ENCODE measurements around the gene SOHLH1. TPM values are rescaled to one million over a fixed set of nuclear protein-coding genes. Genes with fewer than 3 reads are reported as not detected.
A peak's percentile ranks its signal among the peaks of the same experiment; 100 is the strongest.

The SOHLH1 gene
- total RNA-seq, 1 experiment from 2014 or later: not detected

DNA sequence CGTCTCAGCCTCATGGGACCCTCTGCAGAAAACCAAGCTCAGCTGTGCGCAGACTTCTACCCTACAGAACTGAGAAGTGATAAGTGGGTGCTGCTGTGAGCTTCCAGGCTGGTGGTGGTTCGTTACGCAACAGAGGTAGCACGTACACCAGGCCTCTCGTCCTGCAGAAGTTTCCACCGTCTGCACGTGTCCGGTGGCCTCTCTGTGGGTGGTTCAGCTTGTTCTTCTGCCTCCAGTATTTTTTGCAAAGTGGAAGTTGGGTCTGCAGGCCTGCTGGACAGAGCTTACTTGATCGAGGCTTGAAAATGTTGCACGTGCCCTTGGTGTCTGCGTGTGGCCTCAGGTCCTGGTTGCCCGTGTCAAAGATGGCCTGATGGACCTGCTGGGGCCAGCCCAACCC lies 30.2 kb upstream of the SOHLH1 start:
- DNase-seq (ENCODE audit: low read depth): no peak

DNA sequence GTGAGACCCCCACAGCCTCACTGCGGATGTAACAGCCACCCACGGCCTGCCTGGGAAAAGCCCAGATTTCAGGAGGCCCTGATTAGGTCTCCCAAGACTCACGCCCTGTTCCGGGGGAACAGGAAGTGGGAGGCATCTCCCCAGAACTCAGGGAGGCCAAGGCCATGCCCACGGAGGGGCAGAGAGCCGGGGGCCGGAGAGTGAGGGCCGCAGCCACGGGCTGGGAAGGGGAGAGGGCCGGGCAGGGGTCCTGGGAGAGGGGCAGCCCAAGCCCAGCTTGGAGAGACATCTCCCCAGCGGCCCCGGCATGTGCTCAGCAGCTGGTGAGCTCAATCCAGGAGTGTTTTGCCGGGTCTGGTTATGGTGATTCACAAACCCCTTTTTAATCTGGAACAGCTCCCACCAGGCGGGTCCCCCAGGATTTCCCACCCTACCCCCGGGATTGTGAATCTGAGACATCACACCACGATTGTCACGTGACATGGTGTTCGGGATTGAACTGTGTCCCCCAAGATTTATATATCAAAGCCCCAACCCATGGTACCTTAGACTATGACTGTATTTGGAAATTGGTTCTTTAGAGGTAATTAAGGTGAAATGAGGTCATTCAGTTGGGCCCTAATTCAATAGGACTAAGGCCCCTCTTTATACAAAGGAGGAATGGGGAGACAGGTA lies 29.3 kb upstream of the SOHLH1 start:
- DNase-seq (ENCODE audit: low read depth): no peak

- no peak for DNase-seq (ENCODE audit: low read depth)
Measured at GRCh38 chr9:135727257-135727875, 28.1 kb upstream of the SOHLH1 start.

DNA sequence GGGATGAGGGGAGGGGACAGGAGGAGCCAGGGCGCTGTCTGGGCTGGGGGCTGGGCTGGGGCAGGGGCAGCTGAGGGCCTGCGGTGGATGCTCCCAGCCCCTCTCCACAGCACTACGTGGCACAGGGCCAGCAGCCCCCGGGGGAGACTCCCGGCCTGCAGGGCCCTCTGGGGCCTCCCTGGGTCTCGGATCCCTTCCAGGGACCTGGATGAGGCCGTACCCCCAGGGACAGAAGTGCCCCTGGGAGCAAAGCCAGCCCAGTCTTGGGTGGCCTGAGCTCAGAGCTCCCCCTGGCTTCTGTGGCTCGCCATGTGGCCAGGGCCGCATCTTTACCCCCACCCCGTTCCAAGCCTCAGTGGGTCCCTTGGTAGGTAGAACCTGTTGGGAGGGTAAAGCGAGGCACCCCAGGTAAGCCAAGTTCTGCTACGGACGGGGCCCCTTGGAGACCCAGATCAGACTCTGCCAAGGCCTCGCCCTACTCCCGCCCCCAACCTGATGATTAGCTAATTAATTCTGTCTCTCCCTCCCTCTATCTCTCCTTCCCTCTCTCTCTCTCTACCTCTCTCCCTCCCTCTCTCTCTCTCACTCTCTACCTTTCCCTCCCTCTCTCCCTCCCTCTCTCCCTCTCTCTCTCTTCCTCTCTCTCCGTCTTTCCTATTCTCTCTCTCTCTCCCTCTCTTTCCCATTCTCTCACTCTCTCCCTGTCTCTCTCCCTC lies 27.0 kb upstream of the SOHLH1 start:
- peak; percentile 35 for DNase-seq (ENCODE audit: low read depth)

- no peak for DNase-seq (ENCODE audit: low read depth)
Measured at GRCh38 chr9:135724186-135724787, 25.0 kb upstream of the SOHLH1 start.

DNA sequence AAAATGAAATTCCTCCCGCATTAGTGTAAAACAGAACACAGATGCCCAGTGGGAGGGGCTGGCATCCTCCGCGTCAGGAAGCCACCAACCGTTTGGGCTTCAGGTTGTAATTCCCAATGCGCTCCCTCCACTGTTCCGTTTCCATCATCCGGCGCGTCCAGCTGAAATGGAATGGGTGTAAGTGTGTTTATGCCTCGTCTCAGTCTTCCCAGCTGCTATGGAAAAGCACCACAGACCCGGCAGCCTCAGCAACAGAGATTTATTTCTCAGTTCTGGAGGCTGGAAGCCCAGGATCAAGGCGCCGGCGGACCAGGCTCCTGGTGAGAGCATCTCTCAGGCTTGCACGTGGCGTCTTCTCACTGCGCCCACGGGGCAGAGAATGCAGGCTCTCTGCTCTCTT lies 23.1 kb upstream of the SOHLH1 start:
- DNase-seq (ENCODE audit: low read depth): no peak

- no peak for DNase-seq (ENCODE audit: low read depth)
Measured at GRCh38 chr9:135719472-135719871, 20.2 kb upstream of the SOHLH1 start.

DNA sequence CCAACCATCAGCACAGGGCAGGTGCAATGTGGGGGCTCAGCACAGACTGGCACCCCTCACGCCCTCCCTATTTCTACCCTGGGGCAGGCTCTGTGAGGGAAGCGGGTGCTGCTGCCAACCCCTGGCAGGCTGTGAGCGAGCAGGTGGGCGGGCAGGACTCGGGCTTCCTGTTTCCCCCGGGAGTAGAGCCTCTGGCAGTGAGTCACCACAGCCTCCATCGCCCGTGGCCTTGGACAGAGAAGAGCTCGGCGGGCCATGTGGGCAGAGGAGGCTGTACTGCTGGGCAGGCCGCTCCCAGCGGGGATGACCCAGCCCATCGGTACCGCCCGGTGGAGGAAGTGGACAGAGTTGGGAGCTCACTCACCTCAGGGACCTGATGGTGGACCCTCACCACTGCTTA lies 19.3 kb upstream of the SOHLH1 start:
- peak; percentile 88 for DNase-seq (ENCODE audit: low read depth)

DNA sequence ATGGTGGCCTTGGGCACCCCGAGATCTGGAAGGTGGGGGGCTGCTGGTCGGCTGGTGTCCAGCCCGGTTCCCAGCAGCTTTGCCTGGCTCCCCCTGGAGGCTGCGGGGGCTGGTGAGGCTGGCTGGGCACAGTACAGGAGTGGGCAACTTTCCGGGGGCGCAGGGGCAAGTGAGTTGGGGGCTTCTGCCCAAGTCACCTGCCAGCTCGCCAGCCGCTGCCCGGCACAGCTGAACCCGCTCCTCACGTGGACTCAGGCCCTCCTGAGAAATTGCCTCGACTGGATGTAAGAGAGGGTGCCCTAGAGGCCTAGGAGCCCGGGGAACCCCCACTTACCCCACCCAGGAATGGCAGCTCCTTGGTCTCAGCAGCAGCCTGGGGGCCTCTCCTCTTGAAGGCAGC lies 18.1 kb upstream of the SOHLH1 start:
- DNase-seq (ENCODE audit: low read depth): no peak

GRCh38 chr9:135716045-135716444 lies 16.8 kb upstream of the SOHLH1 start:
- DNase-seq (ENCODE audit: low read depth): no peak

DNA sequence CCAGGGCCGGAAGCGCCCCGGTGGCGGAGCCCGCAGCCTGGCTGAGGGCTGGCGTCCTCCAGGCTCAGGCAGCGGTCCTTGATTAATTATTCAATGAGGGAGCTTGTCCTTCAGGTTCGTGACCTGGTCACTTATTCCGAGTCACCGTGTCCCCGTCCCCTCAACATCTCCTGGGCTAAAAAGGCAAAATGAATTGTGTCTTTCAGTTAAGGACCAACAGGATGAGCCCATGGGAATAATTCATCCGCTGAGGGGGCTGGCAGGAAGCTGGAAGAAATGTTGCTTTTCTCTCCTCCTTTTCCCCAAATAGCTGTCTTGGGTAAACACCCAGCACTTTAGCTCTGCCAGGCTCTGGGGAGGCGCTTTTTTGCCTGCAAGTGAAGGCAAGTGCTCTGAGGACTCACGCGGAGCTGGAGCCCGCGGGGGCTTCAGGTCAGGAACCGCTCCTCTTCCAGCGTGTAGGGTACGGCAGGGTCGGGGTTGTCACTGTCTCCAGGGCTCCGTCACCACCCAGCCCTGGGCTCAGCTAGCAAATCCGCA lies 15.8 kb upstream of the SOHLH1 start:
- no peak for DNase-seq (ENCODE audit: low read depth)

DNA sequence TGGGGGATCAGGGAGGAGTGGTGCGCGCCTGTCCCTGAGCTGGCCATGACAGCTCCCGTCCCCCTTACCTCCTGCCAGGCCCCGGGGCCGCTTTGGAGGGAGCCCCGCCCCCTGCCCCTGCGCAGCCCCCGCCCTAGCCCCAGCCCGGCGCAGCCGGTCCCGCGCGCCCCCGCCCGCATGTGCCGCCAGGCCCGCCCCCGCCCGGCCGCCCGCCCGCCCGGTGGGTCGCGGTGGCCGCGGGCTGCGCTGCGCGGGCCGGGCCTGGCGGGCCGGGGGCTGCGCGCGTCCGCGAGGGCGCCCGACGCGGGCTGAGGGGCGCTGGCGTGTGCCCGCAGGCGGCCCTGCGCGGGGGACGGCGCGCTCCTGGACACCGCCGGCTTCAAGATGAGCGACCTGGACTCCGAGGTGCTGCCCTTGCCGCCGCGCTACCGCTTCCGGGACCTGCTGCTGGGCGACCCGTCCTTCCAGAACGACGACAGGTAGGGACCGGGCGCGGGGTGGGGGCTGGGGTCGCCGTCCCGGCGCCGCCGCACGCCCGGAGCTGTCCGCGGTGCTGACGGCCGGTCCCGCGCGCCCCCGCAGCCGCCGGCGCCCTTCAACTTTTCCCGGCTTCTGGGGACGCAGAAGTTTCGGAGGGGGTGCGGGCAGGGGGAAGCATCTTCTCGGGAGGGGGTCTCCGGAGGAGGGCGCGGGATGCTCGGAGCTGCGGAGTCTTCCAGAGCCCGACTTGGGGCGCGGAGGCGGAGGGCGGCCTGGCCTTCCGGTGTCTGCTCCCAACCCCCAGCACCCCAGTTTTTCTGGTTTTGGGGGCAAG lies 15.2 kb upstream of the SOHLH1 start:
- DNase-seq (ENCODE audit: low read depth): peak; percentile 29

DNA sequence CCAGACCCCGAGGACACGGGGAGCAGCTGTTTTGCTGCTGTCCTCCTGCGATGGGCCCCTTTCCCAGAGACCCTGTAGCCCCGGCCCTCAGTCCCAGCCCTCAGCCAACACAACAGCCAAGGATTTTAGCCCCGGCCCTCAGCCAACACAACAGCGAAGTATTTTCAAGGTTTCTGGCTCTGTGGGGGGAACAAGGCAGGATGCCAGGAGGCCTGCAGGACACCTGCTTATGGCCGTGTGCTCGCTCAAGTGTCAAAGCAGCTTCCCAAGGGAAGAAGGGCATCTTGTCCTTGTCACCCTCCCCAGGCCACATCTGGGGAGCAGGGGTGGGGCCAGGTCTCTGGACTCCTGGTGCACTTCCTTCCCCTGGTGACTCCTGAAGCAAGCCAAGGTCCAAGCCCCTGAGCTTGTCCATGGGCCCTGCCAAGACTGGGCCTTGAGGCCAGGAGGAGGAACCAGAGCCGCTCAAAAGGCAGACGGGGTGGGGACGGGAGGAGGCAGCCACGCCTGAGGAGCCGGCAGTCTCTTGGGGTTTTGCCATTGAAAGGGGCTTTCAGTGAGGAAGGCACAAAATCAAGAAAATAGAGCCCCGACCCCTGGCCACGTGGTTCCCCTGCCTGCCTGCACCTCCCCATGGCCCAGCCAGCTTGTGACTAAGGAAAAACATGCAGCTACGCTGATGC lies 13.5 kb upstream of the SOHLH1 start:
- no peak for DNase-seq (ENCODE audit: low read depth)

DNA sequence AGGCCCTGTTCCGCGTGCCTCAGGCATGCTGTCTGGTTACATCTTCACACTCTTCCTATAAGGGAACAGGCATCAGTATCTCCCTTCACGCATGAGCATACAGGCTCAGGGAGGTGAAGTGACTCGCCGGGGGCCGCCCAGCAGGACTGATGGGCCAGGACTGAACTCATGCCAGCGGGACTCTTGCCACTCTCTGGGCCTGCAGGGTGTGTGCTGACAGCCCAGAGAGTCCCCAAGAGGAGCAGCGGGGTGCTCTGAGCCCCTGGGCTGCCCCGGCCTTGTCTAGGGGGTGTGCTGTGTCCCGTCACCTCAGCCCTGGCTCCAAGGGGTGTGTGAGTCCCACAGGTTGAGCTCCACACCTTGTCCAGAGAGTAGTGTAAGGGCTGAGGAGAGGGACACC lies 12.6 kb upstream of the SOHLH1 start:
- no peak for DNase-seq (ENCODE audit: low read depth)

- DNase-seq (ENCODE audit: low read depth): no peak
Measured at GRCh38 chr9:135711391-135711790, 12.1 kb upstream of the SOHLH1 start.

DNA sequence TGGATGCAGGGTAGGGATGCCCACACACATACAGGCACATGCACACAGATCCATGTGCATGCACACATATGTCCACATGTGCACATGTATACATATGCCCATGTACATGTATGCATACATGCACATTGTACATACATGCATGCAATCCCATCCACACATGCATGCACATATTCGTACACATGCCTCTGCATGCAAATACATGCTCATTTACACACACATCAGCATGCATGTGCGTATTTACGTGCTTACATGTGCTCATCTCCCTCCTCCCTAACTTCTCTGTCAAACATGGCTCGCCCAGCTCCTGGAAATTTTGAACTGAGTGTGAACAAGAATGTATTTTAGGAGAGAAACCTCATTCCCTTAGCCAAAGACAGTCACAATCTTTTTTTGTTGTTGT lies 8.9 kb upstream of the SOHLH1 start:
- no peak for DNase-seq (ENCODE audit: low read depth)

DNA sequence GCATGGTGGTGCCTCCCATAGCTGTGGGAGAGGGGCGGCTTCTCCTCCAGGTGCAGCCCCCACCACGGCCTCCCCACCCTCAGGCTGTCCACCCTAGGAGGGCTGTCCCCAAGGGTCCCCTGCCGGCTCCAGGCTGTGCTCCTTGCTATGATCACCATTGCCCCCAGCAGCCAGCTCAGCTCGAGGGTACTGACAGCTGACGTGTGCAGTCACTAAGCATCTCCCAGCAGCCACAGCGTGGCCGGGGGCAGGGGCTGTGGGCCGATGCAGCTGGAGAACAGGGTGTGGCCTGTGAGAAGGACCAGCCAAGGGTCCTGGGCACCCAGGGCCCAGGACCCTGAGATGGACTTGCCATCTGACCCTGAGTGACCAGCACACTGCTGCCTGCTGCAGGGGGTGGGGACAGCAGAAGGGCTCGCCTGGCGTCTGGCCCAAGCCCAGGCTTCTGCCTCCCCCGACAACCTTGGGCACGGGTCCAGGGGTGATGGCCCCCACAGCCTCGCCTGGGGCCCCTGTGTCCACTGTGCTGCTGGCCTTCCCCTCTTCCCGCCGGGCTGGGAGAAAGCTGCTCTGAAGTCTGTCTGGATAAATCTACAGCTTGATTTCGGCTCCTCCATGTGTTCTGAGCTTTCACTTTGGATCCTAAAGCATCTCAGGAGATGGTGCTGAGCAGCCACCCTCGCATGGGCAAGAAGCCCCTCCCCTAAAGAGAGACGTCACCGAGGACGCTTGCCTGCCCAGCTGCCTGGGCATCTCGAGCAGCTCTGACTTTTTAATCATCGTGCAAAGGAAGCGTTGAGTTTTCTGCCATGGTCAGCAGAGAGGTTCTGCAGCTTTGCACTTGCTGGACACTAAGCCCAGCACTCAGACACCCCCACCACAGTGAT lies 8.2 kb upstream of the SOHLH1 start:
- DNase-seq (ENCODE audit: low read depth): peak; percentile 33

DNA sequence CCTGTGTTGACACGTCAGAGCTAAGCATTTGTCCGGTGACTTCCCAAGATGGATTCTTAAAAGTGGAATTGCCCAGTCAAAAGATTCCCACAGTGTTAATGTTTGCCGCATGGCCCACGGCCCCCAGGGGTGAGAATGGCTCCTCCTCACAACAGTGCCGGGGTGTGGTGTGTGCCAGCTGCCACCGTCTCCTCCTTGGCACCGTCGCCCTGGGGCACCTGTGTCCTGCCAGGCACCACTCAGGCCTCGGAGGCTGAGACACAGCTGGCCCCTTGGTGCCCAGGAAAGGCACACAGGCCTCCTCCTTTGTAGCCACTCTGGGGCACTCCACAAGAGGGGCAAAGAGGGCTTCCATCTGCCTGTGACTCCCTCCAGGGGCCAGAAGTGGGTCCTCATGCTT lies 7.0 kb upstream of the SOHLH1 start:
- no peak for DNase-seq (ENCODE audit: low read depth)

DNA sequence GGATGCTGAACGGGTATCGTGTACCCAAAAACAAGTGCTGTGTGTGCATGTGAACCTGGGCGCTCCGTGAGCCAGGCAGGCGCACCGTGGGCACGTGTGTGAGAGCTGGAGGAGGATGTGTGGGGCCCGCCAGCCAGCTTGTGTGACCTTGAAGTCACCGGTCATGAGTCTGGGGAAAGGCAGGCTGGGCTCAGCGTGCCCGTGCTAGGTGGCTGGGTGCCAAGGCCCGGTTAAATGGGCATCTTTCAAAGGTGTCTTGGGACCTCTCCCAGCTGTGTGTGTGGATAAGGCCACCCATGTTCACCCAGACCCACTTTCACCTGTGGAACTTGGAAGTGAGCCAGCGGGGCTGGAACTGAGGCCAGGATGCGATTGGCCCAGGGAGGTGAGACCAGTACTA lies 6.1 kb upstream of the SOHLH1 start:
- no peak for DNase-seq (ENCODE audit: low read depth)

DNA sequence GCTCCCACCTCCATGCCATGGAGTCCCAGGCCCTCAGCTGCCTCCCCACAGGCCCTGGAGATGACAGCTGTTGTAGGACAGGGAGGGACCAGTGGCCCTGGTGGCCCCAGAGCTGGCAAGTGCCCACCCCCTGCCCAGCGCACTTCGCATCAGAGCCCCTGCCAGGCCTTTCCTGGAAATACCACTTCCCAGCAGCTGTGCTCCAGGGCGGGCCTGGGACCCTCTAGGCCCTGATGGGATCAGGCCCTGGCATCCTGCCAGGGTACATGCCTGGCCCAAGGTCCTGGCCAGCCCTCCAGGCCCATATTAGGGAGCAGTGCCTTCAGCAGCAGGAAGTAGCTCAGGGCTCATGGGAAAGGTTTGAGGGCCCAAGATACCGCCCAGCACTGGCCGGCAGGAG lies 5.2 kb upstream of the SOHLH1 start:
- no peak for DNase-seq (ENCODE audit: low read depth)
